Inflammatory macrophage (primary cell): ENCODE data around the gene LSM14B.
A peak's percentile ranks its signal among the peaks of the same experiment; 100 is the strongest.
"Not testable (repeated sequence)": the region's sequence is repeated elsewhere in the genome, so short reads cannot be mapped to it uniquely, and the experiment has no call there.

Experiments
- DNase-seq, 2 donors: peaks; one replicate each; pipeline ENCODE4 v3.0.0-alpha.2; 2020 to 2022

The LSM14B gene

DNA sequence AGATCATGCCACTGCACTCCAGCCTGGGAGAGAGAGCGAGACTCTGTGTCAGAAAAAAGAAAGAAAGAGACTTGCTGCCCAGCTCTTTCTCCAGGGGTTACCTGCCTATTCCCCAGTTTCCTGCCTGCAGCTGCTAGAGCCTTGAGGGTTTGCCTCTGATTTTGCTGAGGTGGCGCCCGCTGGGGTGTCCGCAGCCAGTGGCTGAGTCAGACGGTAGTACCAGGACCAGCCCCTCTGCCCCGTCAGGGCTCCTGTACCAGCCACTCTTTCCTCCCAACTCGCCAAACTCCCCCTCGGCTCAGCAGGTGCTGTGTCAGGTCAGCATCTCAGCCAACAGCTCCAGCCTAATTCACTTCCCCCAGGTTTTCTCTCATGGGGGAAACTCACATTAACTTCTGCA is 7.4 kb upstream of the LSM14B start:
- DNase-seq: no peak

GRCh38 chr20:62115800-62116407 is 6.4 kb upstream of the LSM14B start:
- DNase-seq: not testable (repeated sequence)

- DNase-seq: no peak
These were observed 5.5 kb upstream of the LSM14B start for GRCh38 chr20:62116558-62117361.

DNA sequence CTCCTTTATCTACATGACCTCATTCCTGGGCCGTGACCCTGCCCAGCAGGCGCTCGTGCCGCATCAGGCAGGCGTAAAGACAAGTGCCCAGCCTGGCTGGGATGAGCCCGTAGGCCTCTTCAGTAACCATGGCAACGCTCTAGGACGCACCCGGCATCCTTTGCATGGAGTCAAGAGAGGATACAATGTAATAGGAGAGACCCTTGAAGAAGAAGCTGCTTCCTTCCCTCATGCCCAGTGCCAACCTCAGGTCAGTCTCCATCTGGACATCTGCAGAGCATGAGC is 5.0 kb upstream of the LSM14B start:
- no peak for DNase-seq

DNA sequence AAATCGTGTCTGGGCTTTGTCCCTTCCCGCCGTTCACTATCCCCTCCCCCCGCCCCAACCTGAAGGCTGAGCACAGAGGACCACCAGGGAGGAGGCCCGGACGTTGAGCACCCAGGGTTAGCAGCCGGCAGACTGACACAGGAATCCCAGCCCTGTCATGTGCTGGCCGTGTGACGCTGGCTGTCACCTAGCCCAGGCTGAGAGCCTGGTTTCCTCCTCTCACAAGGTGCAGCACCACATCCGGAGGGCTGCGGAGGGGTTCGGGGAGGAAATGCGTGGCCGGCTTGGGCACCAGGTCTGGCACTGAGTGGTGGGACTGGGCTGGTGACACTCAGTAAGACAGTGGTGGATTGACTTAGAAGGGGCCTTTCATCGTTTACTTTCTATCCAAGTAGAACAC is 4.6 kb upstream of the LSM14B start:
- DNase-seq: no peak

DNA sequence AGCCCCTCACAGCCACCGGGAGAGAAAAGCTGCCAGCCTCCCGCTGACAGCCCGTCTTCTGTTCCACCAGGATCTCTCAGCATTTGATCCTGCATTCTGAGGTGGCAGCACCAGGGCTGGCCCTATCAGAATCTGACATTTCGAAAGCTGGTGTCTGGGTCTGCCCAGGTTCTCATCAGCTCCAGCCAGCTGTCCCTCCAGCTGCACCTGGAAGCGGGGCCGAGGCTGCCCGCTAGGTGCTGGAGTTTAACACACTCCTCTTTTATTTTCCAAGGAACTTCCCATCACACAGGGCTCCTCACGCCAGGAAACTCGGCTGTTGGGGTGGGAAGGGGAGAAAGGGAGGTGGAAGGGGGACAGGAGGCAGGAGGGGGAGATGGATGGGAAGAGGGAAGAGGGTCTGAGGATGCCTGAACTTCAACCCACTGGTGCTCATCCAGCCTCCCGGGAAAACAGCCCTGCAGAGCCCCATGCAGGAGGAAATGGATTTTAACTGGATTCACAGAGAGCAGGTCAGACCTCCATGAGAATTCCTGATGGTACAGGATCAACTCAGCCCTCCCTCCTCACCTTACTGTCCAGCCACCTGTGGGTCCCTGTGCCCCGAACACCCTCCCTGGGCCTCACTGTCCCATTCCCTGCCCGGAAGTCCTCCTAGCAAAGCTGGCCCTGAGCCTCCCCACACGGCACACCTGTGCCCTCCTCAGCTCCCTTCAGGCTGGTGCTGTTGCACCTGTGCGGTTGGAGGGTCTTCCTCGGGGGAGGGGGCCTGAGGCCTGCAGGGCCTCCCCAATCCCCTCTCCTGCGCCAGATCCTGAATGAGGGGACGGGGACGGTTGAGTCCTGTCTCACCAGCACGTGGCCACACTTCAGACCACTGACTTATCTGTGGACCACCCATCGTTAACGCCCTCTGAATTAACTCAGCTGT is 3.9 kb upstream of the LSM14B start:
- no peak for DNase-seq

- DNase-seq: no peak
These were observed 3.2 kb upstream of the LSM14B start for GRCh38 chr20:62119115-62119514.

GRCh38 chr20:62119591-62120364 is 2.5 kb upstream of the LSM14B start:
- DNase-seq: no peak

GRCh38 chr20:62120365-62120762 is 1.9 kb upstream of the LSM14B start:
- DNase-seq: no peak

DNA sequence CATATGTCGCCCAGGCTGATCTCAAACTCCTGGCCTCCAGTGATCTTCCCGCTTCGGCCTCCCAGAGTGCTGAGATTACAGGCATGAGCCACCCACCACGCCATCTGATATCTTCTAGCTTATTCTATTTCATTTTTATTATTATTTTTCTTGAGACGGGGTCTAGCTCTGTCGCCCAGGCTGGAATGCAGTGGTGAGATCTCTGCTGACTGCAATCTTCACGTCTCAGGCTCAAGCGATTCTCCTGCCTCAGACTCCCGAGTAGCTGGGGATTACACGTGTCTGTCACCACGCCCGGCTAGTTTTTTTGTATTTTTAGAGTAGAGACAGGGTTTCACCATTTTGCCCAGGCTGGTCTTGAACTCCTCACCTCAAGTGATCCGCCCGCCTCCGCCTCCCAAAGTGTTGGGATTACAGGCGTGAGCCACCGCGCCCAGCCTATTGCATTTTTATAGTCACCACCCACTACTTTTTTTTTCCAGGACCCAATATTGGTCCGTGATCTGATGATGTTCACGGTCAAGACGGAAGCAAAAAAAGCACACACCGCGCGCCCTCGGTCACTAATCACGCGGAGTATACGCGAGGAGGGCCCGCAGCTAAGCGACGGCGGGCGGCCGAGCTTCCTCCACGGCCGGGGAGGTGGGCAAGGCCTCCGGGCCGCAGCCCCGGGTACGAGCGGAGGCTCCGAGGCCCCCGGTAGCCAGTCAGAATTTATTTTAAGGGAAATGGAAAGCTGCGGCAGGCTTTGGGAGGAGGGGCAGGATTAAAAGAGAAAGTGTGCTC is 1.1 kb upstream of the LSM14B start:
- DNase-seq: peak; percentile 86 to 87

DNA sequence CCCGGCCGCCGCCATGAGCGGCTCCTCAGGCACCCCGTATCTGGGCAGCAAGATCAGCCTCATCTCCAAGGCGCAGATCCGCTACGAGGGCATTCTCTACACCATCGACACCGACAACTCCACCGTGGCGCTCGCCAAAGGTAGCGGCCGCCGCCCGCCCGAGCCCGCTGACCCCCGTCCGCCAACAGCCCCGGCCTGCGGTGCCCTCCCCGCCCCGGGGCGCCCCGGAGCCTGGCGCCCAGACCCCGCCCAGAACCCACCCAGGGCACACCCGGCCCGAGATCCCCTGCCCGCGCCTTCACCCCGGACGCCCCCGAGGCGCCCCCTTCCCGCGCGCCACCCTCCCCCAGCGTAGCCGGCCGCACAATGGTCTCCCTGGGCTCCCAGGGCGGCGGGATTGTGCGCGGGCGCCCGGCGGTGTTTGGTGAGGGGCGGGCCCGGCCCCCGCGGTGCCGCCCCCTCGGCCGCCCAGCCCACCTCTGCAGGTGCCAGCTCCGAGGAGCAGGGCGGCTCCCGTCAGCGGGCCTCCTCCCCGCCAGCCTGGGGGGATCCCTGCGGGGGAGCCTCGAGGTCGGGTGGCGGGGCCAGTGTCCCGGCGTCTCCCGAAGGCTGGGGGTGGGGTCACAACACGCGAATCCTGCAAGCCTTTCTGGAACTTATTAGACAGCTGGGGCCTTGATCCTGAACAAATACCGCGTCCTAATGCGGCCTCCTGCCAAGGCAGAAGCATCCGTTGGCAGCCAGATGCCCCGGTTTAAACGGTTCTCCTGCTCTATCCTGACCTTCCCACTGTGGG is 577 bp downstream of the LSM14B start:
- peak in 1 of 2 donors; percentile 20 for DNase-seq

- DNase-seq: peak in 1 of 2 donors; percentile 10
These were observed 1.3 kb downstream of the LSM14B start for GRCh38 chr20:62123450-62124118.

GRCh38 chr20:62126141-62126540 is 3.9 kb downstream of the LSM14B start:
- no peak for DNase-seq

DNA sequence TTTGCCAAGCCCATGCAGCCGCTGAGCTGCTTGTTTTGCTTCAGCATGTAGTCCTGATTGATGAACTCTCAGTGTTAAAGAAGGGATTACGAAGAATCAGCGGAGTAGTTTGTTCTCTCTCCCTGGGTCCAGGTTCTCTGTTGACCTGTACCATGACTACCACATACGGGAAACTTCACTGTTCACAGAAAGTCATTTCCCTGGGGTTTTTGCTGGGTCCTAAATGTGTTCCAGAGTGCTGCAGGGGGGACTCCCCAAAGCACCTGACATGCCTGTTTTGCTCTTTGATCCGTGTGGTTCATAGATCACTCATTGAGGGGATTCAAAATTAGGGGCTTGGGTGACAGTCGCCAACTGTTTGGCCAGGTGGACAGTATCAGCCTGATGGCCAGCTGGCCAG is 5.5 kb downstream of the LSM14B start:
- DNase-seq: no peak

- DNase-seq: no peak
These were observed 6.2 kb downstream of the LSM14B start for GRCh38 chr20:62128502-62128901.

- DNase-seq: no peak
These were observed 7.7 kb downstream of the LSM14B start for GRCh38 chr20:62129731-62130531.

GRCh38 chr20:62131560-62132320 is 9.5 kb downstream of the LSM14B start:
- DNase-seq: no peak

GRCh38 chr20:62132421-62132820 is 10.1 kb downstream of the LSM14B start:
- peak; percentile 74 to 77 for DNase-seq
